ENCODE results near the gene TEX29. TPM values are rescaled to one million over a fixed set of nuclear protein-coding genes. Genes with fewer than 3 reads are reported as not detected.

TEX29 gene
- total and polyA plus RNA-seq, 3 donors from 2014 or later: 10.4 to 48.9 (median 15.8) TPM

GRCh38 chr13:111275995-111276618, 44.3 kb upstream of the TEX29 start:
- no peak for DNase-seq
- H3K27me3 ChIP-seq: no peaks in the 10 kb centered on the region
- intact Hi-C loops (cut with DNase I; ENCODE audit: low total_unique reads): no loop called here
- no peaks in the 10 kb centered on the region for H3K9me3 ChIP-seq
- no peaks in the 10 kb centered on the region for H3K4me1 ChIP-seq
- no peaks in the 10 kb centered on the region for H3K36me3 ChIP-seq (ENCODE audit: low read depth, missing control alignments)
- H3K27ac ChIP-seq: no peak overlapping the region
- no peak overlapping the region for H3K4me3 ChIP-seq
- WGBS, 2 donors: 92 to 94% methylated on average over 4 to 5 of the region's 5 CpGs
- TF ChIP-seq POLR2A (IDR thresholded peaks at IDR 0.05) (no peak), CTCF (IDR thresholded peaks at IDR 0.05) (no peak)

GRCh38 chr13:111278258-111278657, 42.2 kb upstream of the TEX29 start:
- Histone ChIP-seq H3K4me3 (no peak overlapping the region), H3K36me3 (ENCODE audit: low read depth, missing control alignments) (no peaks in the 10 kb centered on the region), H3K27me3 (no peaks in the 10 kb centered on the region), H3K4me1 (peaks cover 5% of the 10 kb centered on the region), H3K27ac (no peak overlapping the region), H3K9me3 (no peaks in the 10 kb centered on the region)
- WGBS, 2 donors: 96% methylated on average over 10 of the region's 10 CpGs
- intact Hi-C loops (cut with DNase I; ENCODE audit: low total_unique reads): no loop called here
- TF ChIP-seq POLR2A (IDR thresholded peaks at IDR 0.05): no peak
- TF ChIP-seq CTCF (IDR thresholded peaks at IDR 0.05): no peak
- DNase-seq: no peak

GRCh38 chr13:111278743-111279652, 41.4 kb upstream of the TEX29 start:
- WGBS, 2 donors: 87 to 90% methylated on average over 16 to 17 of the region's 17 CpGs
- DNase-seq: no peak
- no peaks in the 10 kb centered on the region for H3K9me3 ChIP-seq
- no peaks in the 10 kb centered on the region for H3K36me3 ChIP-seq (ENCODE audit: low read depth, missing control alignments)
- no peak overlapping the region for H3K27ac ChIP-seq
- no peak overlapping the region for H3K4me3 ChIP-seq
- intact Hi-C loops (cut with DNase I; ENCODE audit: low total_unique reads): no loop called here
- H3K4me1 ChIP-seq: peaks cover 5% of the 10 kb centered on the region
- TF ChIP-seq CTCF (IDR thresholded peaks at IDR 0.05) (no peak), POLR2A (IDR thresholded peaks at IDR 0.05) (no peak)
- no peaks in the 10 kb centered on the region for H3K27me3 ChIP-seq

- no peaks in the 10 kb centered on the region for H3K9me3 ChIP-seq
- no peaks in the 10 kb centered on the region for H3K27me3 ChIP-seq
- intact Hi-C loops (cut with DNase I; ENCODE audit: low total_unique reads): no loop called here
- 93 to 94% methylated on average over 12 of the region's 12 CpGs for WGBS, 2 donors
- peaks cover 5% of the 10 kb centered on the region for H3K4me1 ChIP-seq
- no peaks in the 10 kb centered on the region for H3K36me3 ChIP-seq (ENCODE audit: low read depth, missing control alignments)
- TF ChIP-seq POLR2A (IDR thresholded peaks at IDR 0.05): no peak
- TF ChIP-seq CTCF (IDR thresholded peaks at IDR 0.05): no peak
- H3K27ac ChIP-seq: no peak overlapping the region
- no peak for DNase-seq
- no peak overlapping the region for H3K4me3 ChIP-seq
Measured at GRCh38 chr13:111280226-111280625, 40.2 kb upstream of the TEX29 start.

Measured in testis (tissue), 3 donors.